Mucosa of gallbladder (tissue), 1 donor: Measurements from ENCODE around the gene TECRL. TPM values are rescaled to one million over a fixed set of nuclear protein-coding genes. Genes with fewer than 3 reads are reported as not detected.

Source experiments
- DNase-seq: peaks from one replicate; pipeline ENCODE4 v3.0.0-alpha.2; 2020; ENCODE audit warnings: low spot score
- total RNA-seq: library from RNA; stranded (reverse); gene quantifications from one replicate; pipeline ENCODE4 v1.2.1, GENCODE V29; 2021
- donor health status: DM: no; HTN: no; CAD: no.

Gene TECRL
- total RNA-seq, 1 donor from 2014 or later, result not detected

GRCh38 chr4:64330143-64330542 is 79.1 kb downstream of the TECRL start:
- no peak for DNase-seq

- no peak for DNase-seq
These were observed 82.0 kb downstream of the TECRL start for GRCh38 chr4:64327237-64327636.

- no peak for DNase-seq
These were observed 82.7 kb downstream of the TECRL start for GRCh38 chr4:64326507-64326906.

DNA sequence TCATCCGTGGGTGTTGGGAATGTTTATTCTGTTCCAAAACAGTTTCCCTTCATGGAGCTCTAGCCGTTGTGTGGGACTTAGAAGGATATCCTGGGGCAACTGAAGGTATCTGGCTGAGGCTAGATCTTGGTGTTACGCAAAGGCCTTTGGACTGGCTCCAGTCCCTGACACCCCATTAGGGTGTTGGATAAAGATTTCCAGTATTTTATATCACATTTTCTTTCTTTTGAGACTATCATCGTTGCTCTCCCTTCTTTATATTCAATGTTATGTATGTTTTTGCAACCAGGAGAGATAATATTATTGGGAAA is 103.0 kb downstream of the TECRL start:
- DNase-seq, result no peak

GRCh38 chr4:64305565-64306254 is 103.5 kb downstream of the TECRL start:
- DNase-seq, result no peak

DNA sequence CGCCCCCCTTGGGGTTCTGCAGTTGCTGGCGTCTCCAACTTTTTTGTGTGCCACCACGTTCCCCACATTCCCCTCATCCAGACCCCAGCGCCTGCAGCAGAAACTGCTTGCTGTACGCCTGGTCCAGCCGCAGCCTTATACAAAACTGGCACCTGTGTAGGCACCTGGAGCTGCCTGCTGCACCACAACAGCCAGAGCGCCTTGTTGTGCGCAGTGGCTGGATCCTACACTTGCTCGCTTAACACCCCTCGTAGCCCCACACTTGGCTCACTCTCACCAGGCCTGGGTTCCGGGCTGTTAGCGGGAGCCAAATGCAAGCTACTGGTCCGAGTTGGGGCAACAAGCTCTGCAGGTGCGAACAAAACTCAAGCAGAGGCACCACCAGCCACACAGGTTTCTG is 136.8 kb downstream of the TECRL start:
- DNase-seq, result no peak

DNA sequence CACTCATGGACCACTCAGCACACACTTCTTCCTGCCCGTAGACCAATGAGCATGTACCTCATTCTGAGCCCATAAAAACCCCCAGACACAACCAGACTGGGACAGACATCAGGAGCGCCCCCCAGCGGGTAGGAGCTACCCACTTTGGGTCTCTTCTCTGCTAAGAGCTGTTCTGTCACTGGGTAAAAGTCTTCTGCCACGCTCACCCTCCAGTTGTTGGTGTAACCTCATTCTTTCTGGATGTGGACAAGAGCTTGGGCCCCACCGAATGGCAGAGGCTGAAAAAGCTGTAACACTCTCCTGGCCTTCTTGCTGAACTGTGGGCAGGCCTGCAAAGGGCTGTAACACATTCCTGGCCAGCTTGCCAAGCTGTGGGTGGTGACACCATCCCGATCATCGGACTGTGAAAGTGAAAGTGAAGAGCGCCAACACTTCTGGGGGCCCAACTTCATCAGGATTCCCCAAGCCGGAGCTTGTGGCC is 137.6 kb downstream of the TECRL start:
- DNase-seq, result no peak

DNA sequence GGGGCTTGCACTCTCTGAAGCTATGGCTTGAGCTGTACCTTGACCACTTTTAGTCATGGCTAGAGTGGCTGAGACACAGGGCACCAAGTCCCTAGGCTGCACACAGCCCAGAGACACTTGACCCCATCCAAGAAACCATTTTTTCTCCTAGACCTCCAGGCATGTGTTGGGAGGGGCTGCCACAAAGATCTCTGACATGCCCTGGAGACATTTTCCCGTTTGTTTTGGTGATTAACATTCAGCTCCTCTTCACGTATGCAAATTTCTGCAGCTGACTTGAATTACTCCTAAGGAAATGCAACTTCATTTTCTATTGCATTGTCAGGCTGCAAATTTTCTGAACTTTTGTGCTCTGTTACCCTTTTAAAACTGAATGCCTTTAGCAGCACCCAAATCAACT is 142.6 kb downstream of the TECRL start:
- DNase-seq, result no peak

DNA sequence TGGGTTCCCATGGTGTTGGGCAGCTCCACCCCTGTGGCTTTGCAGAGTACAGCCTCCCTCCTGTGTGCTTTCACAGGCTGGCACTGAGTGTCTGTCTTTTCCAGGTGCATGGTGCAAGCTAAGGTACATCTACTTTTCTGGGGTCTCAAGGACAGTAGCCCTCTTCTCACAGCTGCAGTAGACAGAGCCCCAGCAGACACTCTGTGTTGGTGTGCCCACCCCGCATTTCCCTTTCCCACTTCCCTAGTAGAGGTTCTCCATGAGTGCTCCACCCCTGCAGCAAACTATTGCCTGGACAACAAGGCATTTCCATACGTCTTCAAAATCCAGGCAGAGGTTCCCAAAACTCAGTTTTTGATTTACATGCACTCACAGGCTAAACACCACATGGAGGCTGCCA is 143.0 kb downstream of the TECRL start:
- DNase-seq, result no peak

- no peak for DNase-seq
These were observed 157.5 kb downstream of the TECRL start for GRCh38 chr4:64251781-64252180.

- DNase-seq, result no peak
These were observed 158.8 kb downstream of the TECRL start for GRCh38 chr4:64250488-64250887.

DNA sequence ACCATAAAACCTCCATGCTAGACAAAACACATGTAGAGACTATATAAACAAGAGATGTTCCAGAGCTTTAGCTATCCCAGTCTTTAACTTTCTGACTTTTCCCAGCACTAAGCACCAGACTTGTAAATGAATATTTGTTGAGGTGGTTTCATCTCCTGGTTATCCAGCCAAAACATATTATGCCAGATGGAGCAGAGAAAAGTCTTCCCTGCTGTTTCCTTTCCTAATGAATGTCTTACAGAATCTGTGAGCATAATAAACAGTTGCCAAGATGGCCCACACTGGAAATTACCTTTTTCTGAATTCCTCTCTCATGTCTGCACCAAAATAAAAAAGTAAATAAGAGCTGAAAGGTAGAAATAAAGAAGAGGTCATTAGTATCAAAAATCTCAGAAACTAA is 159.2 kb downstream of the TECRL start:
- DNase-seq, result no peak

GRCh38 chr4:64248186-64248585 is 161.1 kb downstream of the TECRL start:
- DNase-seq, result no peak

GRCh38 chr4:64230709-64231310 is 178.4 kb downstream of the TECRL start:
- no peak for DNase-seq
